Heart right ventricle (tissue), 16 donors: ENCODE measurements around the gene EIF1. TPM values are rescaled to one million over a fixed set of nuclear protein-coding genes. Genes with fewer than 3 reads are reported as not detected.
A peak's percentile ranks its signal among the peaks of the same experiment; 100 is the strongest.

Source experiments
- ATAC-seq, 8 donors: fragments of 200-7000 bp; cut with Tn5 transposase; one replicate each; pipeline ENCODE4 v1.9.1; 2020; ENCODE audit warnings: mild to moderate bottlenecking in 8 of 8, moderate library complexity in 8 of 8, moderate number of reproducible peaks in 1 of 8
- DNase-seq, 2 donors: peaks; one replicate each; pipeline ENCODE4 v3.0.0-alpha.2; 2020
- H3K27ac ChIP-seq, 10 donors: fragments of 200-600 bp; sonication (generic) in 2 of 10; one replicate each; pipeline versions ENCODE4 v1.5.0 to v1.8.0; 2020 to 2022; ENCODE audit warnings: mild to moderate bottlenecking in 3 of 10
- H3K27me3 ChIP-seq, 7 donors: fragments of 200-600 bp; one replicate each; pipeline ENCODE4 v1.8.0; 2021 to 2022; ENCODE audit warnings: mild to moderate bottlenecking in 2 of 7
- H3K36me3 ChIP-seq, 9 donors: fragments of 200-600 bp; sonication (generic) in 1 of 9; one replicate each; pipeline versions ENCODE4 v1.5.0 to v1.8.0; 2020 to 2022; ENCODE audit warnings: mild to moderate bottlenecking in 2 of 9
- H3K4me1 ChIP-seq, 9 donors: fragments of 200-600 bp; sonication (generic) in 1 of 9; one replicate each; pipeline versions ENCODE4 v1.5.0 to v1.8.0; 2020 to 2022; ENCODE audit warnings: mild to moderate bottlenecking in 4 of 9
- H3K4me3 ChIP-seq, 10 donors: fragments of 200-600 bp; sonication (generic) in 2 of 10; one replicate each; pipeline versions ENCODE4 v1.5.0 to v1.8.0; 2020 to 2022; ENCODE audit warnings: mild to moderate bottlenecking in 7 of 10, moderate library complexity in 2 of 10
- H3K9me3 ChIP-seq, 11 donors: fragments of 200-600 bp in 10 of 11; sonication (generic) in 2 of 11; one replicate each; pipeline versions ENCODE4 v1.5.0 to v1.8.0; 2013 to 2022; ENCODE audit warnings: mild to moderate bottlenecking in 2 of 11, control low read depth in 1 of 11, moderate library complexity in 1 of 11
- WGBS, 2 donors: extraction: QIAGEN DNeasy Blood & Tissue Kit; methylation state at CpG; one replicate each; pipeline ENCODE4 v1.1.7; 2013; ENCODE audit warnings: inconsistent platforms in 1 of 2; 5-methylcytosine and 5-hydroxymethylcytosine counted together
- intact Hi-C, 10 donors: fragments of 100-400 bp; cut with DNase I; formaldehyde crosslinking; loops; one replicate each; pipeline versions ENCODE4 v1.11.1 to v1.14.2; 2022
- polyA plus RNA-seq, 2 donors: library from polyadenylated mRNA; stranded (reverse); fragments of 200-250 nt; gene quantifications; one replicate each; pipeline ENCODE4 v1.2.3, GENCODE V29; 2013
- total RNA-seq, 10 donors: library from RNA; stranded (reverse); fragmentation: NEBNext Ultra II Directional in 3 of 10; extraction: Animal tissue kit (Norgen Biotek cat#: 25700) in 3 of 10; gene quantifications; one replicate each; pipeline versions ENCODE4 v1.2.1 to v1.2.4, GENCODE V29; 2021 to 2023
- TF ChIP-seq, protein P1 (sequence below), 9 donors: fragments of 200-600 bp; sonication (generic) in 2 of 9; IDR thresholded peaks; one replicate each; pipeline versions ENCODE4 v1.5.0 to v1.8.0; 2021 to 2022; ENCODE audit warnings: antibody characterized with exemption in 9 of 9, mild to moderate bottlenecking in 5 of 9, moderate library complexity in 1 of 9
- donor health status: Arrhythmogenic right ventricular cardiomyopathy.
- donor health status: ischemic (EF 13 %, LVEDD 7.1; RV severe dilation, severe dysfunction).
- donor health status: healthy with polysubstance abuse.
- donor health status: DM: no; HTN: yes; CAD: no.
- donor health status: DM: no; HTN: no; CAD: no.
- donor health status: ischemic (EF 25% LVEDD 6.9; RV normal size, moderate dysfunction).
- donor health status: ischemic (EF 25% LVEDD 5.7; RV mildly dilated, moderate dysfunction).
- donor health status: healthy.
- donor health status: DM: yes; HTN: yes; CAD: no.
- donor health status: Ischemic cardiomyopathy.
- donor health status: ischemic (EF 35%, LVEDD 5.7; RV mildly dilated, moderate dysfunction).
- donor health status: nonischemic (EF 11% LVEDD 7.7; RV severe dilation, severe dysfunction).
- donor health status: DM: yes; HTN: yes; CAD: no.
- donor health status: PGD.
- donor health status: ischemic (EF 29% LVEDD 5.4; RV normal size, mild dysfunction).
- donor health status: nonischemic (EF 23%, LVEDD 6.1; RV moderate dilation, normal function).

Gene EIF1
- total and polyA plus RNA-seq, 12 donors = 551 to 1,330 (median 1,272) TPM

DNA sequence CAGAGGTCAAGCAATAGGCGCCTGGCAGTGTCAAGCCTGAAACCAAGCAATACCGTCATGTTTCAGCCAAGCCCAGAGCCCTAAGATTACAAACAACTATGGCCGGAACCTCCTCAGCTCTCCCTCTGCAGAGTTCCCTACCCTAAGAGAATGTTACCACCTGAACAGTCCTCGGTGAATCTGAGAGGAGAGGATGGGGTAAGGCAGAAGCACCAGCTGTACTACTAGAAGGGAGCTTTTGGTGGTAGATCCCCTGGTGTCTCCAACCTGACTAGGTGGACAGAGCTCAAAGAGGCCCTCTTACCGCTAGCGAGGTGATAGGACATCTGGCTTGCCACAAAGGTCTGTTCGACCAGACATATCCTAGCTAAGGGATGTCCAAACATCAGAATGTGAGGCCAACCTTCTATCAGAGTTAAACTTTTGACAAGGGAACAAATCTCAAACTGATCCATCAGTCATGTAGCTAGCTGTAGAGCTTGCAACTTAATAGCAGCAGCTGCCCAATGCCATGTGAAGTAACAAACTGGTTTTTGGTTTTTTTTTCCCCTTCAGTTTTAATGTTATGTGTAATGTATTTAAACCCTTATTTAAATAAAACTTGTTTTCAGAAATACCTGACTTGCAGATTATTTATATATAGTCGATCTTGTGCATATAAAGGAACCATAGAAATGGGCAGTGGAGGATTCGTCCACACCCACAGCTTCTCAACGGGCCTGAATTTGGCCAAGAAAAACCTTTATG, 2.5 kb downstream of the EIF1 start:
- 71 to 72% methylated on average over 10 of the region's 10 CpGs for WGBS, 2 donors
- intact Hi-C loops = no loop called here
- no peak for DNase-seq
- no peaks in the 10 kb centered on the region for H3K9me3 ChIP-seq
- H3K27ac ChIP-seq = peak overlapping the region in 1 of 10 donors; percentile 100
- H3K4me1 ChIP-seq = peaks cover 14 to 54% (median 46%) of the 10 kb centered on the region in 9 donors
- peaks cover 0 to 64% (median 50%) of the 10 kb centered on the region in 9 donors for H3K36me3 ChIP-seq
- peak overlapping the region in 5 of 10 donors; percentile 71 to 96 (median 91) for H3K4me3 ChIP-seq
- no peak for ATAC-seq
- TF ChIP-seq, protein P1, sequence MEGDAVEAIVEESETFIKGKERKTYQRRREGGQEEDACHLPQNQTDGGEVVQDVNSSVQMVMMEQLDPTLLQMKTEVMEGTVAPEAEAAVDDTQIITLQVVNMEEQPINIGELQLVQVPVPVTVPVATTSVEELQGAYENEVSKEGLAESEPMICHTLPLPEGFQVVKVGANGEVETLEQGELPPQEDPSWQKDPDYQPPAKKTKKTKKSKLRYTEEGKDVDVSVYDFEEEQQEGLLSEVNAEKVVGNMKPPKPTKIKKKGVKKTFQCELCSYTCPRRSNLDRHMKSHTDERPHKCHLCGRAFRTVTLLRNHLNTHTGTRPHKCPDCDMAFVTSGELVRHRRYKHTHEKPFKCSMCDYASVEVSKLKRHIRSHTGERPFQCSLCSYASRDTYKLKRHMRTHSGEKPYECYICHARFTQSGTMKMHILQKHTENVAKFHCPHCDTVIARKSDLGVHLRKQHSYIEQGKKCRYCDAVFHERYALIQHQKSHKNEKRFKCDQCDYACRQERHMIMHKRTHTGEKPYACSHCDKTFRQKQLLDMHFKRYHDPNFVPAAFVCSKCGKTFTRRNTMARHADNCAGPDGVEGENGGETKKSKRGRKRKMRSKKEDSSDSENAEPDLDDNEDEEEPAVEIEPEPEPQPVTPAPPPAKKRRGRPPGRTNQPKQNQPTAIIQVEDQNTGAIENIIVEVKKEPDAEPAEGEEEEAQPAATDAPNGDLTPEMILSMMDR (IDR thresholded peaks at IDR 0.05) = no peak
- H3K27me3 ChIP-seq = no peaks in the 10 kb centered on the region

DNA sequence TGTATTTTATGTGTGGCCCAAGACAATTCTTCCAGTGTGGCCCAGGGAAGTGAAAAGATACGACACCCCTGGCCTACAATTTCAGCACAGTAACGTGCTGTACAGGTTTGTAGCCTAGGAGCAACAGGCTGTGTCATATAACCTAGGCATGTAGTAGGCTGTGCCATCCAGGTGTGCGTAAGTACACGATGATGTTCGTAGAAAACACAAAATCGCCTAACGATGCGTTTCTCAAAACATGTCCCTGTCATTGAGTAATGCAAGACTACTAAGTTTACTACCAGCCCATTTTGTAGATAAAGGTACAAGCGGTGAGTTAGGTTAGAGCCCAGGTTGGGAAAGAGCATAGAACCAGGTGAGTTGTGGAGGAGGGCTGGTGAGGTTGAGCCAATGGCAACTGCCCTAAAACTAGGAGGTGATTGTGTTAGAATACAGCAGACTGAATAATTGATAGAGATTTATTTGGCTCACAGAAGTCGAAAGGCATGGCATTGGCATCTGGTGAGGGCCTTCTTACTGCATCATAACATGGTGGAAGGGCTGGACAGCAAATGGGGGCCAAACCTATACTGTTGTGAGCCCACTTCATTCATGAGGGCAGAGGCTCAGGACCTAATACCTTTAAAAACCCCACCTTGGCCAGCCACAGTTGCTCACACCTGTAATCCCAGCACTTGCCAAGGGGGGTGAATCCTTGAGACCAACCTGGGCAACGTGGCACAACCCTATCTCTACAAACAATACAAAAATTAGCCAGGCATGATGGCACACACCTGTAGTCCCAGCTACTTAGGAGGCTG, 4.2 kb downstream of the EIF1 start:
- DNase-seq = no peak

DNA sequence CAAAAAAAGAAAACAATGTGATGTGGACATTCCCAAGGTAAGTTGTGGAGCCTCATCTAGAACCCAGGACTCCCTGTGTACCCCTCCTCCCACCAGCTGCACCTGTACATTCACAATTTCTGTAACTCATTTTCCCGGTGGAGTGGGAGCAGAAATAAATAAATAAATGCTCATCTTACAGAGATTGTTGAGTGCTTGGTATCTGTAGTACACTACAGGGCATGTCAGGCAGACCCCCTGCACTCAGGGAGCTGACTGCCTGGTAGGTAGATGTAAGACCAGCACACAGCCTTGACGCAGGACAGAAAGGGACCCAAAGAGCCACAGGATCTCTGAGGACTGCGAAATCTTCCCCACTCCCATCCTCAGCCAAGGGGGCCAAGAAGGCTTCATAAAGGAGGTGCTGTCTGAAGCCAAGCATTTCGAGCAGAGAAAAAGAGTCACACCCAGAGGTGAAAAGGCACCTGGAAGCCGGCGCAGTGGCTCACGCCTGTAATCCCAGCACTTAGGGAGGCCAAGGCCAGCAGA, 6.5 kb downstream of the EIF1 start:
- ATAC-seq = peak in 1 of 8 donors; percentile 11
- TF ChIP-seq, protein P1 (IDR thresholded peaks at IDR 0.05) = no peak
- Histone ChIP-seq H3K27ac (no peak overlapping the region), H3K27me3 (no peaks in the 10 kb centered on the region), H3K4me3 (no peak overlapping the region), H3K9me3 (no peaks in the 10 kb centered on the region), H3K36me3 (peaks cover 0 to 56% (median 44%) of the 10 kb centered on the region in 9 donors), H3K4me1 (peaks cover 12 to 57% (median 44%) of the 10 kb centered on the region in 9 donors)
- intact Hi-C loops = no loop called here
- DNase-seq = no peak
- WGBS, 2 donors = 84% methylated on average over 7 of the region's 7 CpGs

More for the DNA sequence above, 4.2 kb downstream of the EIF1 start:
- intact Hi-C loops = no loop called here
- Histone ChIP-seq H3K27me3 (no peaks in the 10 kb centered on the region), H3K4me3 (no peak overlapping the region), H3K27ac (peak overlapping the region in 1 of 10 donors; percentile 0), H3K4me1 (peaks cover 15 to 66% (median 50%) of the 10 kb centered on the region in 9 donors), H3K36me3 (peaks cover 0 to 64% (median 50%) of the 10 kb centered on the region in 9 donors), H3K9me3 (no peaks in the 10 kb centered on the region)
- TF ChIP-seq, protein P1 (IDR thresholded peaks at IDR 0.05) = no peak
- WGBS, 2 donors = 90 to 93% methylated on average over 11 of the region's 11 CpGs
- no peak for ATAC-seq
